Left renal cortex interstitium (tissue), 4 donors: ENCODE data around the gene FIBCD1. TPM values are rescaled to one million over a fixed set of nuclear protein-coding genes. Genes with fewer than 3 reads are reported as not detected.
"Not testable (repeated sequence)": the region's sequence is repeated elsewhere in the genome, so short reads cannot be mapped to it uniquely, and the experiment has no call there.

ENCODE experiments used
- DNase-seq, 4 donors: peaks; one replicate each; pipeline ENCODE4 v3.0.0-alpha.2; 2013; ENCODE audit warnings: low read depth in 4 of 4, low spot score in 2 of 4, missing footprints in 1 of 4
- polyA plus RNA-seq, 4 donors: library from polyadenylated mRNA; unstranded; fragments of 120-200 nt; gene quantifications; one replicate each; pipeline ENCODE4 v1.2.1, GENCODE V29; 2013; ENCODE audit not compliant: insufficient read length in 4 of 4

Gene FIBCD1
- polyA plus RNA-seq, 4 donors = 0.29 to 0.54 (median 0.38) TPM

DNA sequence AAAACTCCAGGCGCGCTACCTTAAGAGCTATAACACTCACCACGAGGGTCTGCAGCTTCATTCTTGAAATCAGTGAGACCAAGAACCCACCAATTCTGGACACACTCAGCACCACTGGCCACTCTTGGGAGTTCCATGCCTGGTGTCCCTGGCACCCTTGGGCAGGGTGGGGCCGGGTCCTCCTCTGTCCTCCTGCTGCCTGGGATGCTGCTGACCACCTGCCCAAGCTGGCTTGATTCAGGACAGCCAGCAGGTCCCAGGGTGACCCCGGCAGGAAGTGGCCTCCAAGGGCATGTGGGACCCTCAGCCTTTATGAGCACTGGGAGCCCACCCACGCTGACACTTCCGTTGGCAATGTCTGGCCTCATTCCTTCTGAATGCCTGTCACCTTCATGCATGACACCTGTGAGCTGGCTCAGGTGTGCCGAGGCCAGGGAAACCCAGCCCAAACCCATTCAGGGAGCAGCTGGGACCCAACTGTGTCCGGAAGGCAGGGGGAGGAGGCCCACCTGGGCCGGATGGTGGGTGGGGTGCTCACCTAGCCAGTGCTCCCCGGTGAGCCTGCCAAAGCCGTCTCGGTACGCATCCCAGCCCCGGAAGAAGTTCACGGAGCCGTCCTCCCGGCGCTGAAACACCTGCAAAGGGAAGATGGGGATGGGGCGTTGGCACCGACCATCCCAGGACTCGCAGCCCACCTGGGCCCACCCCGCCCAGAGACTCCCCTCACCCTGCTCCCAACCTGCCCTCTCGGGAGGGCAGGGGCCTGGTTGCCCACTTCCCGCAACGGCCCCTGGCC, 27.6 kb downstream of the FIBCD1 start:
- DNase-seq = no peak

DNA sequence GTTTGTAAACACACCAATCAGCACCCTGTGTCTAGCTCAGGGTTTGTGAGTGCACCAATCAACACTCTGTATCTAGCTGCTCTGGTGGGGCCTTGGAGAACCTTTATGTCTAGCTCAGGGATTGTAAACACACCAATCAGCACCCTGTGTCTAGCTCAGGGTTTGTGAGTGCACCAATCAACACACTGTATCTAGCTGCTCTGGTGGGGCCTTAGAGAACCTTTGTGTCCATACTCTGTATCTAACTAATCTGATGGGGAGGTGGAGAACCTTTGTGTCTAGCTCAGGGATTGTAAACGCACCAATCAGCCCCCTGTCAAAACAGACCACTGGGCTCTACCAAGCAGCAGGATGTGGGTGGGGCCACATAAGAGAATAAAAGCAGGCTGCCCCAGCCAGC, 28.4 kb downstream of the FIBCD1 start:
- DNase-seq = not testable (repeated sequence)

DNA sequence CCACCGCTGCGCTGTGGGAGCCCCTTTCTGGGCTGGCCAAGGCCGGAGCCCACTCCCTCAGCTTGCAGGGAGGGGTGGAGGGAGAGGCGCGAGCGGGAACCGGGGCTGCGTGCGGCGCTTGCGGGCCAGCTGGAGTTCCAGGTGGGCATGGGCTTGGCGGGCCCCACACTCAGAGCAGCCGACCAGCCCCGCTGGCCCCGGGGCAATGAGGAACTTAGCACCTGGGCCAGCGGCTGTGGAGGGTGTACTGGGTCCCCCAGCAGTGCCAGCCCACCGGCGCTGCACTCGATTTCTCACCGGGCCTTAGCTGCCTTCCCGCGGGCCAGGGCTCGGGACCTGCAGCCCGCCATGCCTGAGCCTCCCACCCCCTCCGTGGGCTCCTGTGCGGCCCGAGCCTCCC, 29.0 kb downstream of the FIBCD1 start:
- DNase-seq = not testable (repeated sequence)

DNA sequence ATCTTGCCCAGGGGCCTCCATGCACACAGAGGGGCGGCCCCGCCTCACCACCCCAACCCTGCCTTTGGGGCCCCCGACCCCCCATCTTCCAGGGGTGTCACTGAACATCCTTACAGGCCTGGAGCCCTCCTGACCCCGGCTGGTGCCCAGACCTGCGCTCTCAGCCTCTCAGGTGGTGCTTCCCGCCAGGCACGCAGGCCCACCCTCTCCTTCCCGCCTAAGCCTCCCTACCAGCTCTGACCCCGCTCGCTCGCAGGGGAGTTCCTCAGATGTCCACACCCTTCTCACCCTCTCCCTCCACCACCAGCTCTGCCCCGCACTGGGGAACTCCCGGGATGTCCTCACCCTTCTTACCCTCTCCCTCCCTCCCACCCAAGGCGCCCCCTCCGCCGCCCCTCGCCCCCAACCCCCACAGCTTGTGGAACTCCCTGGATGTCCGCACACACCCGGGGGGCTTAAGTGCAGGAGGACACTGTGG, 30.1 kb downstream of the FIBCD1 start:
- no peak for DNase-seq

DNA sequence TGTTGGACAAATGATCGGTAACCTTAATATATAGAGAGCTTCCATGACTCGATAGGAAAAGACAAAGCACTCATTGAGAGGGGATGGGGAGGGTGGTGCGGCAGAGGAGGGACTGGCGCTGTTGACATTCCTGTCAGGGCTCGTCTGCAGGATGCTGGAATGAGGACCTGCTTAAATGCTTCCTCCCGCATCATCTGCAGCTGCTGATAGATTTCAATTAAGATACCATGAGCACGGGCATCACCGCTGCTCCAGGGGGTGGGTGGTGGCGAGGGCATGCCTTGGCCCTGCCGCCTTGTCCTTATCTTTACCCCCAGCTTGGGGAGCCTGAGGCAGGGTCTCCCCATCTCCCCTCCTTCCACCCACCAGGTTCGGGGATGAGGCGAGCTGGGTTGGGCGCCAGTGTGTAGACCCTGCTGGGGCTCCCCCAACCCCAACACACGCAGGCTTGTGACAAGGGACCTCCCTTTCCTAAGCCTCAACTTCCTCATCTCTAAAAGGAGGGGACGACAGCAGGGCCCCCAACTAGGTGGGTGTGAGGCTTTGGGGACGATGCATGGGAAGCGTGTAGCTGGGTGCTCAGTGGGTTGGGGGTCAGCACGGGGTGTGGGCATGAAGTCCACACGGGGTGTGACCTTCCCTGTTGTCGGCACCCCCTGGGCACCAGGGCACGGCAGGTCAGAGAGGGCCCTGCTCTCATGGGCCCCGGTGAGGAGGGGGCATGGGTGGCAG, 30.7 kb downstream of the FIBCD1 start:
- no peak for DNase-seq

DNA sequence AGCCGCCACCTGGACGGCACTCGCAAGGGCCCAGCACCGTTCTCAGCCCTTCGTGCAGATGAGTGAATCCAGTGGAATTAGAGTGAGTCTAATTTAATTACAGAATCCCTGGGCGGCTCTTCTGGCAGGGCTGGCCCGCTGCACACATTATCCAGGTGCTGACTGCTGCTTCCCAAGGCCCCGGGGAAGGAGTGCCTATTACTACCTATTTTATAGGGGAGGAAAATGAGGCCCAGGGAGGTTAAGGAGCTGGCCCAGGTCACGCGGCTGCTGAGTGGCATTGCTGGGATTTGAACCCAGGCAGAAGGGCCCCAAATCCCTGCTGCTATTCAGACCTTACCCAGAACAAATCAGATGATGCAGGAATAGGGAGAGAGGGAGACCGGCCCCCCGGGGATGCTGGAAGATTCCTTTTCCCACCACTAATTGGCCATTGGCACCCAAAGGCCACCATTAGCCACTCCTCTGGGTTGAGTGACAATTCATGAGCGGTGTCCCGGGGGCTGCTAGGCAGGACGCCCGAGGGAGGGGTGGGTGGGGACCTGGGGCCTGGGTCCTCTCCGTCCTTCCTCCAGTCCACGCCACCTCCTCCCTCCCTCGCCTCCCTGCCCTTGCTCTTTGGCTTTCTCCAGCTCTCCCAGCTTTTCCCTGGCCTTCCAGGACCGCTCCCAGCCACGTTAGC, 32.2 kb downstream of the FIBCD1 start:
- no peak for DNase-seq

DNA sequence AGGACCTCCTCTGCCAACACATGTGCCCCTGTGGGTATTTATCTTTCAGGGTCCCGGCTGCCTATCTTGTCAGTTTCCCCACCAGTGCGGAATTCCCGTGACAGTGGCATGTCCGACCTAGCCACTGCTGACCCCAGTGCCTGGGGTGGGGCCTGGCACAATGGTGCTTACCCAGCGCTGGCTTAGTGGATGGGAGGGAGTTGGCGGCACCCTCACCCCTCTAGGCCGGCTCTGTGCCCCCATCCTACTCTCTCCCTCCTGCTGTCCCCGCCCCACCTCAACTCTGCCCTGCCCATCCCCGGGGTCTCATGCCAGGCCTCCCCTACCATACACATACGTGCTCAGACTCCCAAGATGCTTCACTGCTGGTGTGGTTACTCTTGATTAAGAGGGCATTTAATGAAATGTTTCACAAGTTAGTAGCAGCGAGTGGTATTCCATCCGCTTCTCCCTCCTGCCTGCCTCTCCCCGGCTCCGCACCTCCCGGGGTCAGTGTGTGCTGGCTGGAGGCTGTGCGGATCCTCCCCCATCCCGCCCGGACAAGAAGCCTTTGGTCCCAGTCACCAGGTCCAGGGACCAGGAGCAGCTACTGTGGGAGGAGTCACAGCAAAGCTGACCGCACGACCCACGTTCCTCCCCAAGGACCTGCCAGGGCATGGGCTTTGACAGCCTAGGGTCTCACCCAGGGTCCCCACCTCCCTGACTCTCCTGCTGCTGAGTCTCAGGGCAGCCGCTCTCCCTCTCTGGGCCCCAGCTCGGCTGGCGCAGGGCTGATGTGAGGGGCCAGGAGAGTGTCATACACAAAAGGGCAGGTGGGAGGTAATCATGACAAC, 32.9 kb downstream of the FIBCD1 start:
- DNase-seq = no peak

DNA sequence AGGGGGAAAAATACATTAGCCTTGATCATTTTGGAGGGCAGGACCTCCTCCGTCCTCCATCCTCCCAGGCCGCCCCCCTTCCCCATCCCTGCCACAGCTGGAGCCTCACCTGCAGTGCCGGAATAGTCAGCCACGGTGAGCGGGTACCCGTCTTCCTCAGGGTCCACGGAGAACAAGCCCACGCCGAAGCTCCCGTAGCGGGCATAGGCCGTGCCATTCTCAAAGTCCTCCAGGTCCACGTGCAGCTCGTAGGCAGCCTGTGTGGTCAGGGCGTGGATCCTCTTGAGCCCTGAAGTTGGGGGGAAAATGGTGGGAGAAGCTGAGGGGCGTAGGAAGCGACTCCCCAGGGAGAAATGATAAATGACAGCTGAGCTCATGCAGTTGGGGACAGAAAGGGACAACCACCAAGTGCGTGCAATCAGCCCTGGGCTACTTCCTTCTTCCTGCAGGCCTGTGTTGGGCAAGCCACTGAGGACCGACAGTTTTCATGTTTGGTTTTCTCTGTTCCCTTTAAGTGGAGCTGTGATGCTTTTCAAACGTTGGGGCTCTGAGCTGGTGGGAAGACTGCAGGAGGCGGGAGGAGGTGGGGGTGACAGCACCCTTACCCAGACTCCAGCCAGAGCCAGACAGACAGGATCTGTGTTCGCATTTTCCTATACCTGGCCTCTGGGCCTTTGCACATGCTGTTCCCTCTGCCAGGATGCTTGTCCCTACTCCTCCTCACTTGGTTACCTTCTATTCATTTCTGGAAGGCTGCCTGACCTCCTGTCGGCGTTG, 33.7 kb downstream of the FIBCD1 start:
- DNase-seq = no peak

DNA sequence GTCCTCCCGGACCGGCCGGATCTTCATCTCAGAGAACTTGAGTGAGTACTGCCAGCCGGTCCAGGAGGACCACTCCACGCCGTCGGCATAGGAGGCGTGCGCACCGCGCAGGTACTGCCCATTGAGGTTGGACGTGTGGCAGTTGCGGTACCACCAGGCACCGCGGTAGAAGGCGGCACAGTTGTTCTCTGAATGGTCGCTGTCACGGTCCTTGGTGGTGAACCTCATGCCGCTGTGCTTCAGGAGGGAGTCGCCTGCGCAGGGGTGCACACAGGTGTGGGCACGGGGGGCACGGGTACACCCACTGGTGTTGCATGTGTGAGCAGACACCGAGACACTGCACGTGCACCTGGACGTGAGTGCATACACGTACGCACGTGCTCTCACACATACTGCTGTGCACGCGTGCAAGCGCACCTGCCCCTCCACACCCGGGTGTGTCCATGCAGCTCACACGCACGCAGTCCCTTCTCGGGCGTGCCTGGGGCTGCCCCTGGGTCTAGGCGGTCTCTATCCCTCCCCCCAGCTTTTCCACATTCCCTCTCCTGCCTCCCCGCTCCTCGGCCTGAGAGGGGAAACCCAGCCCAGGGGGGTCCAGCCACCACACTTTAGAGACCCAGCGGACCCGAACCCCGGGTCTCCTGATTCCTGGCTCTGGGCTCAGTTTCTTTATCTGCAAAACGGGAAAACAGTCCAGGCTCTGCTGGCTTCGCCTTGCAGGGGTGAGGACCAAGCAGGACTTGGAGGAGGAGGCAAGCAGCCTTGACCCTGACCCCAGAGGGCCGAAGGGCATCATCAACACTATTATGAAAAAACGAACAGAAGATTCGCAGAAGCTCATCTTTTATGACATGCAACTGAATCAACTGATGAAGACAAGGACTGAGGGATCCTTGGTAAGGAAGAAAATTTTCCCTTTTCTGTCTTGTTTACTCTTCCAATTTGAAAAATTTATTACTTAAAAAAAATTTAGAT, 34.7 kb downstream of the FIBCD1 start:
- DNase-seq = no peak

DNA sequence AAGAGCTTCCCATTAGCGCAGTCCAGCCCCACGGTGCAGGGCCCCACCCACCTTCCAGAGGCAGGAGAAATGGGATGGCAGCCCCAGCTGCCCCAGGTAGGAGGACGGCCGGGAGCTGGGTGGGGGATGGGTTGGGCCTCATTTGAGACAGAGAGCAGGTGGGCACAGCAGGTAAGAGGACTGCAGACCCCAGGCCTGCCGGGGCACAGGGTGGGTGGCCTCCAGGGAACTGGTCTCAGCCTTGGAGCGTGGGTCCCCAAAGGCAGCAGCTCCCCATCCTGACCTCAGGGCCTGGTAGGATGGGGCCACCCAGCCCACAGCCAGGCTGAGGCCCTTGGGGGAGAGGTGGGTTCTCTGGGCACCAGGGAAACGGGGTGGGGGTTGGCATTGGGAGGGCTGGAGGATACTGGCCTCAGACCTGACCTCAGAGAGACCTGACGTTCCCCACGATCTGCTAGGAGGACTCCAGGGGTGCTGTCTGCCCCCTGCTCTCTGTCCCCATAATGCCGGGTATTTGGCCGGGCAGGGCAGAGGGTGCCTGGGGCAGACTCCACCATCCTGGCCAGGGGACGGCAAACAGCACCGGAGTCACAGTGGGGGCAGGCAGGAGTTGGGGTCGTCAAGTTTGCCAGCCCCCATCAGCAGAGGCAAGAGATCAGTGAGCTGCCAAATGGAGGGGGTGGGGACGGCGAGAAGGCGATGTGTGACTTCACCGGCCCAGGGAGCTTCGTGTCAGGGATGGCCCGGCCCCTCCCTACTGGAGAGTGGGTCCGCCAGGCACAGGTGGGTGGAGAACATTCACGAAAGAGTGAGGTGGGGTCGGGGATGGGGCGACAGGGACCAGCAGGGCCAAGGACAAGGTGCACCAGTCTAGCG, 35.6 kb downstream of the FIBCD1 start:
- no peak for DNase-seq

DNA sequence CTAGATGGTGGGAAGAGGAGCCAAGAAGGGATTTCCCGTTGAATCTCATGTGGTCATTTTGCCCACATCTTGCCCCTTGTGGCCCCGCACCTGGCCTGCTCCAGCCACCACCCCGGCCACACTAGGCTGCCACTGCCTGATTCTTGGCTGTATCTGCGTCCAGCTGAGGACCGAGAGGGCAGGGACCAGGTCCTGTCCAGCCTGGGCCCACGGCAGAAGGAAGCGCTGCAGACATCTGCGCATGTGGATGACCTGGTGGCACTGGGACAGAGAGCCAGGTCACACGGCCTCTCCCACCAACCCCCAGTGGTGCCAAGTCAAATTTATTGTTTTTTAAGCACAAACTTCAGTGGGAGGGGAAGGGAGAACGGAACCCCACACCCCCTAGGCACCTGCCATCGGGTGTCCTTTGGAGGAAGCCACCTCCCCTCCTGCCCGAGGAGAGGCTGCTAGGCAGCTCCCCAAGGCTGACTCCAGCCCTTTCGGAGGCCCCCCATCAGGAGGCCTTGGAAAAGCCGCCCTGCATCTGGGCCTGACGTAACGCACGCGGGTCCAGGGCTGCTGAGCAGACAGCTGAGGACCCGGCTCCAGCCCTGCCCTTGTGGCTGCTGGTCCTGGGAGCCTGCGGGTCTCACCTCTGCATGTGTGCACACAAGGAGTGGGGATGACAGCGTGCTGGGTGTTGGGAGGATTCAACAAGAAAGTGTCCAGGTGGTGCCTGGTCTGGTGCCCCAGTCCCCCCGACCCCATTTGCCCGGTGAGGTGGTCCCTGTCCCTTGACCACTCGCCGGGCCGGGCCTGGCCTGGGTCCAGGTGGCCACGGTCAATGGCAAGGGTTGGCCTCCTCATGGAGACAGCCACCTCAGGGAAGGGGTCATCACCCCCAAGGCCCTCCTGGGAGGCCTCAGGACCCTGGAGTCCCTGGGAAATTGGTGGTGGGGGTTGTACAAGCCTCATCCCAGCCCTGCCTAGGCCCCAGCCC, 36.6 kb downstream of the FIBCD1 start:
- DNase-seq = no peak

DNA sequence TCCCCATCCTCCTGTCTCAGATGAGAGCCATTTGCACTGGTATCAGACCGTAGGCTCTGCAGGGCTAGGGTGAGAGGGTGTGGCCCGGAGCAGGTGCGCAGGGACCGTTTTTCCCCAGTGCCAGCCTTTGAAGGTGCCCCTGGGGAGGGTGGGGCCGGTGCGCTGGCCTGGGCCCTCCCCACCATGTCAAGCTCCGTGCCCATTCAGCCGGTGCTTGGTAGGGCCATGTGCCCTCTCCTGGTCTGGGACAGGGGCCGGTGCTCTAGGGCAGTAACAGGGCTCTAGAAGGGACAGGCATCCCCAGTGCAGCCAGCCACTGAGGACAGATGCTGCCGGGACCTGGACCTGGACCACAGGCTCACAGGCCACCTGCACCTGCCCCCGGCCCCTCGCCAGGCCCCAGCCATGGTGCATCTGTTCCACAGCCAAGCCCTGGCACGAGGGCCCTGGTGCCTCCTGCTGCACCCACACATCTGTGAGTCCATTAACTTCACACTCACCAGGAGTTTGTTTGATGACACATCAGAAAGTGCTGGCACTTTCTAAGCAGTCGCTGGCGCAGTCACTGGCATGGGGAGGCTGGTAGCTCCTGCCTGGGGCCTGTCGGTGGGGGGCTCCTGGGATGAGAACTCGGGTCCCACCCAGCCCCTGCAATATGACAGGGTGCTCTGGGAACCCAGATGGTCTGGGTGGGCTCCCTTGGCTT, 37.4 kb downstream of the FIBCD1 start:
- no peak for DNase-seq

DNA sequence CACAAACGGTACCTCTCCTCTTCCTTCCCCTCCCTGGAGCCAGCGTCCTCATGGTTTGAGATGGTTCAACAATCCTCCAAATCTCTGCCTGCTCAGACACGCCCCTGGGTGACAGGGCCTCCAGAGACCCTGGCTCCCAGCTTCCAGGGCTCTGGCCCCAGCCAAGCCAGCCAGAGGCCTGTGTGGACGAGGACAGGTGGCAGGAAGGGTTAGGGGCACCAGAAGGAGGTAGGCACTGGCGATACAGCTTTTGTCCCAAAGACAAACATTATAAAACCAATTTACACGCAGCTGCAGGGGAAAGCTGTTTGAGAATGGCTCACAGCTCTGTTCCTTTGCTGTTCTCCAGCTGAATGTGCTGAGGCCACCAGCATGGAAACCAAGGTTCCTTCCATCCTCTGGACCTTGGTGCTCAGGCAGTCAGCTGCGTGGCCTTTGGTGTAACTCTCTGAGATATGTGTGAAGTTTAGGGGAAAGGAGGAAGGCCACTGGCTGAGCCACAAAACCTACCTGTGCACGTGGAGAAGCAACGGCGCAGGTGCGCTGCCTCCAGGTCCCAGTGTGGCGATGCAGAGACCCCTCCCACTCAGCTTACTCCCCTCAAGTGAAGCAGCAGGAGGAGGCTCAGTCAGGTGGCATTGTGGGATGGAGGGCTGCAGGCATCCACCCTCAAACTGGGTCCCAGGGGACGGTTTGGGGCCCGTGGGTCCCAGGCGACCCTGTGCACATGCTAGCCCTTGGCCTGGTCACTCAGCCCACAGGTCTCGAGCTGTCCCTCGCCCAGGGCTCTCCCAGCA, 38.1 kb downstream of the FIBCD1 start:
- no peak for DNase-seq

DNA sequence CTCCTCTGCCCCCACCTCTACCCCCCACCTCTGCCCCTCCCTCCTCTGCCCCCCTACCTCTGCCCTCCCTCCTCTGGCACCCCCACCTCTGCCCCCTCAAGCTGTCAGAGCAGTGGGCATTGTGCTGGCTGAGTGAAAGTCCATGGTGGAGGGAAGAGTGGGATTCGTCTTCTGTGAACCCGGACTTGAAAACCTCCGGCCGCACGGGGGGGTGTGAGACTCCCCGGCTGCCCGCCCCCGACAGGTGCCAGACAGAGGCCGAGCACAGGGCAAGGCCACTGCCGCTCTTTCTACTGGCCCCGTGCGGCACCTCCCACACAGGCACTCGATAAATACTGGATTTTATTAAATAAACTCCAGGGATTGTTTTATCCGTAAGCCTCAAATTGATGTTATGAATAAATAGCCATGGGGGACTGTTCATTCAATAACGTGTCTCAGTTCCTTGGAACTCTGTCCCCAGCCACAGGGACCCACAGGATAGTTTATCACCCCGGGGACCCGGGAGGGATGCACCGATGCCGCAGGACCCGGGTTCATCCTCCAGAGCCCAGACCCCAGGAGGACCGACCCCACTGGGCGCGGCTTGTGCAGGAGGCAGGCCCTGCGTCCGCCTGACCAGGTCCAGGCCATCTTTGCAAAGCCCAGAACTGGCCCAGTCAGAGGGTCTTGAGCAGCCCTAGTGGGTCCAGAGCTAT, 39.8 kb downstream of the FIBCD1 start:
- no peak for DNase-seq

DNA sequence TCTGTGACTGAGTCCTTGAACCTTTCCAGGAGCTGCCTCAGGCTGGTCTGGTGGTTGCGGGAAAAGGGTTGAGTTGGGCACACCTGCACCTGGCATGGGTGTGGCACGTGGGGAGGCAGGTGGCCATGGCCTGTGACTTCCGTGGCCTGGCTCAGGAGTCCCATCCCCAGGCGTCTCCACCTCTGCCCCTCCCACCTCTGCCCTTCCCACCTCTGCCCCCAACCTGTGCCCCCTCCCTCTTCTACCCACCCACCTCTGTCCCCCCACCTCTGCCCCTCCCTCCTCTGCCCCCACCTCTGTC, 40.5 kb downstream of the FIBCD1 start:
- no peak for DNase-seq
